ENCODE data around the gene ACTA2.
A peak's percentile ranks its signal among the peaks of the same experiment; 100 is the strongest.
"Not testable (repeated sequence)": the region's sequence is repeated elsewhere in the genome, so short reads cannot be mapped to it uniquely, and the experiment has no call there.

ACTA2 gene

GRCh38 chr10:88946965-88947590 lies 5.5 kb downstream of the ACTA2 start:
- DNase-seq = no peak

DNA sequence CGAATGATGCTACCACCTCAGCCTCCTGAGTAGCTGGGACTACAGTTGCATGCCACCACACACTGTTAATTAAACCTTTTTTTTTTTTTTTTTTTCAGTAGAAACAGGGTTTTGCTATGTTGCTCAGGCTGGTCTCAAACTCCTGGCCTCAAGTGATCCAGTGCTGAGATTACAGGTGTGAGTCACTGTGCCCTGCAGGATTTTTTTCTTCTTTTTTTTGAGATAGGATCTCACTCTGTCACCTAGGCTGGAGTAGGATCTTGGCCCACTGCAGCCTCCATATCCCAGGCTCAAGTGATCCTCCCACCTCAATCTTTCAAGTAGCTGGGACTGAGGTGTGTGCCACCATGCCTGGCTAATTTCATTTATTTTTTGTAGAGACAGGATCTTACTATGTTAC lies 6.4 kb downstream of the ACTA2 start:
- no peak for DNase-seq

DNA sequence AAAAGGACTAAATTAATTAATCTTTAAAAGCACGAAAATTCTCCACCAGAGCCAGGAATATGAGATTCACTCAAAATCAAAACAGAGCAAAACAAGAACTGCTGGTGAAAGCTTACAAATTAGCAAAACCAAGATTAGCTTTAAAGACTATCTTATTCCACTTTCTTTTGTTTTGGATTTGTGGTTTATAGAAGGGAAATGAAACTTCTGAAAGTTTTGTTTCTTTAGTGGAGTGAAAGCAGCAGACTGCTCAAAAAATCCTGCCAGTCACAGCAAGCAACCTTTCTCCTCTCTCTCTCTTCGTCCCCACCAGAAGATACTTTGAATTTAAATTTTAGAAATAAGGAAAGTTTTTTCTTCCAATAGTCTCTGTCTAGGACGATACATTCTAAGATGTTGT lies 7.8 kb downstream of the ACTA2 start:
- no peak for DNase-seq

DNA sequence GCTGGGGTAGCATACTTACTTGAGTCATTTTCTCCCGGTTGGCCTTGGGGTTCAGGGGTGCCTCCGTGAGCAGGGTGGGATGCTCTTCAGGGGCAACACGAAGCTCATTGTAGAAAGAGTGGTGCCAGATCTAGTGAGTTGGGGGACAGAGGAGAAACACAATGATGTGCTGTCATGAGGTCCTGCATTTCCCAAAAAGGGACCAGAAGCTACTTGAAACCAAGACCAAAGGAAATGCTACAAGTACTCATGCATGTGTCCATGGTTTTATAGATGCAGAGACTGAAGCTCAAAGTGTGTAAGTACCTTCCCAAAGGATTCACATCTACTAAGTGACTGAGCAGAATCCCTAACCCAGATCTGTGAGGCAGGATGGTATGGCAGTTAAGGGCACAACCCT lies 8.8 kb downstream of the ACTA2 start:
- no peak for DNase-seq

DNA sequence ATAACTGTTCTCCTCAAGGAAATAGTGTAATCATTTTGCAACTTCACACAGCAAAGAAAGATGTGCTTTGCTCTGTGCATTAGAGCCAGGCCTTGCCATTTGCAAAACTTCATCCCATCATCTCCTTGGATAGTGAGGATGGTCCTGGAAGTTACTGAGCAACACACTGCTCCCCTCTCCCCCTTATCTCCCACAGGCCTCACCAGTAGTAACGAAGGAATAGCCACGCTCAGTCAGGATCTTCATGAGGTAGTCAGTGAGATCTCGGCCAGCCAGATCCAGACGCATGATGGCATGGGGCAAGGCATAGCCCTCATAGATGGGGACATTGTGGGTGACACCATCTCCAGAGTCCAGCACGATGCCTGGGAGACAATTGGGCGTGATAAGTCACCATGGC lies 11.5 kb downstream of the ACTA2 start:
- no peak for DNase-seq

DNA sequence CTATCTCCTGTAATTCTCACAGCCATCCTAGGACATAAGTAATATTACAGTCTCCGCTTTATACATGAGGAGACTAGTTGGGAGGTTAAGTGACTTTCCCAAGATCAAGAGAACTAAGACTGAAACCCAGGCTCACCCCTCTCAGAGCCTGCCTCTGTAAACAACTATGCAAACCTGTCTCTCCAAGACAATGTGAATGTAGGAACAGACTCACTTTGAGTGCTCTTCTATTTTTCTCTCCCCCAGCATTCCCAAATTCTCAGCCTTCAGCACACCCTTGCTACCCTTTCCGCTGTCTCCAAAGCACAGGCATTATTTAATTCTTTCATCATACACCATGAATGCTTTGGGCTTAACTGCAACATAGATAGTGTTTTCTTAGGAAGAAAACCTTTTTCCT lies 13.6 kb downstream of the ACTA2 start:
- DNase-seq = no peak

GRCh38 chr10:88938039-88938438 lies 14.5 kb downstream of the ACTA2 start:
- no peak for DNase-seq

- no peak for DNase-seq
Measured at GRCh38 chr10:88936656-88937055, 15.9 kb downstream of the ACTA2 start.

GRCh38 chr10:88934900-88935672 lies 17.5 kb downstream of the ACTA2 start:
- peak; percentile 69 for DNase-seq

DNA sequence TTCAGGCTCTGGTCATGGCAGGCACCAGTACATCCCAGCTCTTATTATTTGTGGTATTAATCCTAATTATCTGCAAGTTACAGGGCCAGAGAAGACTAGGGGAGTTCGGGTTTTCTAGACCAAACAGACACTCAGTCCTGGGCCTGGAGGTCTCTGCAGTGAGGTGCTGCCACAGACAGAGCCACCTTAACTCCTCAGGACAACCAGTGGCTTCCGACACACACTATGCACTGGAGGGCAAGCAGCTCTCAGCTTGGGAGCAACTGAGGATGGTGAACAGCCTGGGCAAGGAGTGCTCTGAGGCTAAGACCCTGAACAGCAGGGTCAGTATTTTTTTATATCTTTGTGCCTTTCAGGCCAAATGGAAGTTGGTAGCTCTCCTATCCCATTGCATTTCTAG lies 19.0 kb downstream of the ACTA2 start:
- DNase-seq = no peak

DNA sequence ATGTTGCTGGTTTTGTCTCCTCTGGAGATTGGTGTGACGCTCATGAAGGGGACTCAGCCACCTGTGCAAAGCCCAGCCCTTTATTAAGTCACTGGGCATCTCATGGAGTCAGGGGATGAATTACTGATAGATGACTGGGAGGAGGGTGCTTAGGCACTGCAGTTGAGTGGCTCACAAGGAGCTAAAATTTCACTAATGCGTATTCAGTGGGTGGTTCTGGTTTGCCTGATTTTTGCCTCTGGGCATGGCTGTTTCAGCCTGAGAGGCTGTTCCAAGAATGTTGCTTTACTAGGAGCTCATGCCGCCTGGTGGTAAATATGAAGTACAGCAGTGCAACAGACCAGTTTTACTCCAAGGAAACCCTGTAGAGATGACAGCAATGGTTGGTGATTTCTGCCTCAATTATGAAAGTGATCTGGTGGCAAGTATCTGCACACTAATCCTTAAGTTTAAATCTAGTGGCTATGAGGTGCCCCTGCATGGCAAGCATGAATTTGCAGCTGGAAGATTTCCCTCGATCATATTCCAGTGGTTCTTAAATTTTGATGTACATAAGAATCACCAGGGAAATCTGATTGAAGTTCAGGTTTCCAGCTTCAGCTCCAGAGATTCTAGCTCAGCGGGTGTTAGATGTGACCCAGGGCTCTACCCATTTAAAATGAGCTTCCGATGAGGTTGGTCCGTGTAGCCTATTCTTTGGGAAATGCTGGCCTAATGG lies 19.9 kb downstream of the ACTA2 start:
- DNase-seq = peak; percentile 84

GRCh38 chr10:88932029-88932428 lies 20.5 kb downstream of the ACTA2 start:
- DNase-seq = not testable (repeated sequence)

DNA sequence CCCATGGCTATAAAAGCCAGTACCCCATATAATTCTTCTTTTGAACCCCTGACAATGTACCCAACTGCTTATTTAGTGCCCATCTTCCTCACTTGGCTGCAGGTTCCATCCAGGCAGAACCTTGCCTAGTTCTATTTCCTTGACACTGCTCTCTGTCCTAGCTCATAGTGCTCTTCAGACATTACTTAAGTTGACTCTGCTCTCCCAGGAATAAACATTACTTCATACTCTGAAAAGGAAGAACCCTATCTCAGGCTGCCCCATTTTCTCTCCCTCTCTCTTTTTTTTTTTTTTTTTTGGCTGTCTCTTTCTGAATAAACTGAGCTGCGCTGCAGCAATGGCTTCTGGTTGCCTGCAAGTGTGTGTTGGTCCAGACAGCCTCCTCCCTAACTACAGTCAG lies 21.0 kb downstream of the ACTA2 start:
- no peak for DNase-seq

DNA sequence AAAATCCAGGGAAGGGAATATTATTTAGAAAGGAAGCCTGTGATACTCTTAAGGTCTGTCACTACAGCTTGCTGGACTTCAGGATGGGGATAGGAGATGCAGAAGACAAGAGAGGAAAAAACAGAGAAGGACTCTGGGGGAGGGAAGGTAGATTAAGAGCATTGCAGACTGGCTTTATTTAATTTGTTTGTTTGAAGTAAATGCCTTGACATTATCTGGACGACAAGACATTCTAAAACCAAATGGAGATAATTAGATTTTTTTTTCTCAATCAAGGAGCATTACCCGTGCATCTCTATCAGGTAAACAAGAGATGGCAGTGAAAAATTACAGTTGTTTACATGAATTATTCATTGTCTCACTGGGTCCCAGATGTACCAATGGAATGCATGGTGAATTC lies 24.3 kb downstream of the ACTA2 start:
- no peak for DNase-seq

DNA sequence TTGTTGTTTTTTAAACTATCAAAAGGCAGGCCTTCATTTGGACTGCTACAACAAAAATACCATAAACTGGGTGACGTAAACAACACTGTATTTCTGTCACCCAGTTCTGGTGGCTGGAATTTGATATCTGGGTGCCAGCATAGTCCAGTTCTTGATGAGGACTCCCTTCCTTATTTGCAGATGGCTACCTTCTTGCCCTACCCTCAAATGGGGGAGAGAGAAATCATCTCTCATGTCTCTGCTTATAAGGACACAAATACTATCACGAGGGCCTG lies 25.2 kb downstream of the ACTA2 start:
- no peak for DNase-seq

- no peak for DNase-seq
Measured at GRCh38 chr10:88926566-88927415, 25.8 kb downstream of the ACTA2 start.

DNA sequence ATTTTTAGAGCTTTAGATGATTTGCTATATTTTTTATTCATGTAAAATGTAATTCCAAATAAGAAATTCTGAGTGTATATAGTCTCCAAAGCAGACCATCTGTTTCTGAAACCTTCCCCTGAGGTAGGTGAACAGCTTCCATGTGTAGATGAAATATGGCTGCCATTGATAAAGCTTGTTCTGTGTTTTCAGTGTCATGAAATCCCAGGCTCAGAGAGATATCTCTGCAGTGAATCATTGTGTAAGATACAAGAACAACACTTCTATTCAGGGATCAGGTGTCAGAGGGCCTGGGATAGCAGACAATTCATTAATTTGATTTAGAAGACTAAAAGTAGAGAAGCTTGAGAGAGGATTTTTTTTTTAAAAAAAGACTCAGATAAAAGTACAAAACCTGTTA lies 29.1 kb downstream of the ACTA2 start:
- DNase-seq = no peak

GRCh38 chr10:88922041-88922440 lies 30.5 kb downstream of the ACTA2 start:
- DNase-seq = no peak

- no peak for DNase-seq
Measured at GRCh38 chr10:88920986-88921593, 31.5 kb downstream of the ACTA2 start.

DNA sequence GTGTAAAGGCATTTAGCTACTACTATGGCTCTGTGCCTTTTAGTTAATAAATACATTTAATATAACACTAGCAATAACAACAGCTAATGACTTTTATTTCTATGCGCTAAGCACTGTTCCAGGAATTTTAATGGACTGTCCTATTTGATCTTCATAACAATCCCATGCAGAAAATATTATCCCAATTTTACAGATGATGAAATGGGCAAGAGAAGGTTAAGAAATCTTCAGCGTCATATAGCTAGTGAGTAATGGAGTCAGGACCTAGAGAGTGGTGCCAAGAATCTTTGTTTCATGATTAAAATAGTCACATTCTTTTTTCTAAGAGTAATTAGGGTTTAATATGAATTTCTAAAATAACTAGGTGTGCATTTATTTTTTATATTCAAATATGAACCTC lies 32.4 kb downstream of the ACTA2 start:
- DNase-seq = no peak

DNA sequence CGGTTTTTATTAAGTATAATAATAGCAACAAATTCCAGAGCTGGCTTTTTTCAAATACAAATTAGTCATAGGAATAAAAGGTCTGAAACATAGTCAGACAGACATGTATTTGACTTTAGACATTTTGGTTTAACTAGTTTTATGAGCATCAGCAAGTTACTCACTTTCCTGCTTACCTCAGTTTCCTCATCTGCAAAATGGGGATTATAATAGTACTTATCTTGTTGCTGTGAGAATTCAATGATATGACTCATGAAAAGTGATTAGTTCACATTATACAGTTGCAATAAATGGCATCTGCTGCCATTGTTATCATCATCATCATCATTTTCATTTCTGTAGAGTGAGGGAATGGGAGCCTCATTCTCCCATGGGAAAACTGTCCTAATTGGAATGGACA lies 33.5 kb downstream of the ACTA2 start:
- DNase-seq = no peak

DNA sequence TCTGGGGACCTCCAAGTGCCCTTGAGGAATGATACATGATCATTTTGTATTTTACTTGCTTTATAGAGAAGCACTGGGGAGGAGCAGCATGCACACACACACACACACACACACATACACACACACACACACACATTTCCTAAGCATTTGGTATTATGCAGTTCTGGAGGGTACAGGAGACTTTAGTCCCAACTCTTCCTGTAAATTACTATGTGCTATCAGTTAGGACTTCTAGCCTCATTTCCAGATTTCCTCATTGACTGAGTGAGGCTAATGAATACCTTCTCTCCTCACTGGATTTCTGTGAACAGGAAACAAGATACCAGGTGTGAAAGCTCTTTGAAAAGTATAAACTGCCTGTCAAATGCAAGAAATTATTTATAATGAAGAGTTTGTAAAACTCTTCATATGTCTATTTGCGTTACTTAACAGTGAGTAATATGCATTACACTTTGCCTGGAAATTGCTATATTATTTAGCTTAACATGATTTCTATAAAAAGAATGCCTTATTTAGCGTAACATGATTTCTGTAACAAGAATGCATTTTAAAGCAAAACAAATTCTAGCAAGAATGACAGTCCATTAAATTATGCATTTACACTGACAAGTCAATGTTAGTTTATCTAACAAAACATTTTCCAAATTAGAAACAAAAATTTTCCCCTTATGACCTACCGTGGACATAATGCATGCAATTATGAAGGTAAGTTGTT lies 34.2 kb downstream of the ACTA2 start:
- no peak for DNase-seq

Measured in NCI-H1436 (cell line).